GM12878 (cell line): Measurements from ENCODE around the gene NRXN3. TPM values are rescaled to one million over a fixed set of nuclear protein-coding genes. Genes with fewer than 3 reads are reported as not detected.

Experiments used
- ATAC-seq: fragments of 200-7000 bp; cut with Tn5 transposase; 3 replicates; pipeline ENCODE4 v1.9.1; 2020; ENCODE audit warnings: mild to moderate bottlenecking, moderate library complexity
- BruUV-seq: library from RNA; stranded (reverse); fragments of 400-500 nt; replicated peaks from 2 replicates; lab custom pipeline; 2021; lab: Mats Ljungman, UMichigan
- CTCF ChIA-PET: fragments of 300-600 bp; sonication (Branson Sonifier 250); formaldehyde crosslinking; extraction: SDS; loops from one replicate; lab custom pipeline; 2021; ENCODE audit warnings: inconsistent platforms; lab: Yijun Ruan, JAX
- POLR2A ChIA-PET: fragments of 350-600 bp; formaldehyde crosslinking; extraction: SDS; loops from one replicate; lab custom pipeline; 2021; ENCODE audit warnings: inconsistent platforms; lab: Charles Lee
- RAD21 ChIA-PET: fragments of 300-600 bp; sonication (Branson Sonifier 250); formaldehyde crosslinking; loops from one replicate; lab custom pipeline; 2023; ENCODE audit warnings: antibody characterized with exemption; ENCODE audit not compliant: unreplicated experiment; lab: Charles Lee
- SMC1A ChIA-PET: fragments of 300-600 bp; sonication (Branson Sonifier 250); formaldehyde crosslinking; loops from one replicate; lab custom pipeline; 2023; ENCODE audit not compliant: unreplicated experiment, uncharacterized antibody; lab: Charles Lee
- DNase-seq: peaks from one replicate; pipeline ENCODE4 v3.0.0-alpha.2; 2011; ENCODE audit warnings: low read depth, low spot score
- FAIRE-seq: peaks from 3 replicates; lab custom pipeline; 2011; peaks lifted over from hg19 to GRCh38; lab: Jason Lieb, UNC
- H2AFZ ChIP-seq: 2 replicates; pipeline ENCODE4 v1.6.0; 2011; ENCODE audit warnings: low read depth, low read length, control low read depth; ENCODE audit not compliant: control insufficient read depth
- H3K27ac ChIP-seq: 2 replicates; pipeline ENCODE4 v1.5.1; 2011; ENCODE audit warnings: control low read depth; ENCODE audit not compliant: control insufficient read depth, insufficient read depth
- H3K27me3 ChIP-seq, 2 experiments: replicated peaks in 1 of 2; 2 replicates each; pipeline versions ENCODE4 v1.6.0 to v1.6.1; 2011; ENCODE audit warnings: low read length in 1 of 2; ENCODE audit not compliant: control insufficient read depth in 2 of 2, insufficient read depth in 2 of 2
- H3K36me3 ChIP-seq, 2 experiments: 2 replicates each; pipeline ENCODE4 v1.5.1; 2011; ENCODE audit warnings: low read length in 1 of 2; ENCODE audit not compliant: control insufficient read depth in 2 of 2, insufficient read depth in 2 of 2
- H3K4me1 ChIP-seq: 2 replicates; pipeline ENCODE4 v1.6.1; 2011; ENCODE audit warnings: mild to moderate bottlenecking, low read length, moderate library complexity, mixed read lengths; ENCODE audit not compliant: control insufficient read depth, insufficient read depth
- H3K4me2 ChIP-seq: 2 replicates; pipeline ENCODE4 v1.6.0; 2011; ENCODE audit warnings: control low read depth; ENCODE audit not compliant: control insufficient read depth, insufficient read depth
- H3K4me3 ChIP-seq: fragments of 200-600 bp; sonication (generic); 2 replicates; pipeline ENCODE4 v1.5.1; 2016
- H3K79me2 ChIP-seq: 2 replicates; pipeline ENCODE4 v1.6.0; 2011; ENCODE audit warnings: low read length; ENCODE audit not compliant: control insufficient read depth, insufficient read depth
- H3K9ac ChIP-seq: 2 replicates; pipeline ENCODE4 v1.8.0; 2011; ENCODE audit warnings: low read length, control low read depth, mixed read lengths; ENCODE audit not compliant: control insufficient read depth, insufficient read depth
- H3K9me3 ChIP-seq: replicated peaks from 3 replicates; pipeline ENCODE4 v1.5.1; 2011; ENCODE audit warnings: mild to moderate bottlenecking, low read length; ENCODE audit not compliant: control insufficient read depth, insufficient read depth
- H4K20me1 ChIP-seq: 2 replicates; pipeline ENCODE4 v1.6.0; 2011; ENCODE audit not compliant: control insufficient read depth, insufficient read depth
- BHLHE40 ChIP-seq, 2 experiments: fragments of 450-650 bp in 1 of 2; IDR thresholded peaks; 2 replicates each; pipeline ENCODE4 v1.6.1; 2011 to 2017; ENCODE audit warnings: low read depth in 2 of 2, borderline replicate concordance in 1 of 2, improper control_type of control experiment in 1 of 2, low read length in 1 of 2, mild to moderate bottlenecking in 1 of 2
- CREB1 ChIP-seq: IDR thresholded peaks from 2 replicates; pipeline ENCODE4 v1.6.1; 2012; ENCODE audit warnings: low read depth, mild to moderate bottlenecking, inconsistent platforms
- ETV6 ChIP-seq, 2 experiments: fragments of 450-650 bp in 1 of 2; IDR thresholded peaks in 1 of 2; conservative IDR thresholded peaks in 1 of 2; 2 replicates each; pipeline ENCODE4 v1.6.1; 2014; ENCODE audit warnings: antibody characterized with exemption in 1 of 2, borderline replicate concordance in 1 of 2, low read depth in 1 of 2, mild to moderate bottlenecking in 1 of 2, moderate library complexity in 1 of 2
- HDGF ChIP-seq: fragments of 450-650 bp; IDR thresholded peaks from 2 replicates; pipeline ENCODE4 v1.6.1; 2016; ENCODE audit warnings: antibody characterized with exemption
- JUNB ChIP-seq: IDR thresholded peaks from 2 replicates; pipeline ENCODE4 v1.6.1; 2016; ENCODE audit warnings: antibody characterized with exemption, mild to moderate bottlenecking
- PBX3 ChIP-seq: IDR thresholded peaks from 2 replicates; pipeline ENCODE4 v1.6.1; 2011; ENCODE audit warnings: mild to moderate bottlenecking, low read depth, low read length, moderate library complexity; ENCODE audit not compliant: insufficient replicate concordance
- RELA ChIP-seq: fragments of 450-650 bp; IDR thresholded peaks from 2 replicates; pipeline ENCODE4 v1.8.0; 2014; ENCODE audit warnings: borderline replicate concordance; ENCODE audit not compliant: partially characterized antibody
- SIX5 ChIP-seq: IDR thresholded peaks from 2 replicates; pipeline ENCODE4 v1.6.1; 2011; ENCODE audit warnings: mild to moderate bottlenecking, low read depth, low read length, moderate library complexity; ENCODE audit not compliant: severe bottlenecking
- SMC3 ChIP-seq: IDR thresholded peaks from 2 replicates; pipeline ENCODE4 v1.6.1; 2011; ENCODE audit warnings: low read length, improper control_type of control experiment, borderline replicate concordance
- ZNF24 ChIP-seq: fragments of 450-650 bp; IDR thresholded peaks from 2 replicates; pipeline ENCODE4 v1.6.1; 2017; ENCODE audit warnings: antibody characterized with exemption, mild to moderate bottlenecking
- WGBS: methylation state at CpG from one replicate; pipeline ENCODE4 v1.1.6; 2016; ENCODE audit warnings: low lambda C conversion rate; ENCODE audit not compliant: insufficient replicate concordance, insufficient coverage; ENCODE audit errors: missing lambda C conversion rate; 5-methylcytosine and 5-hydroxymethylcytosine counted together
- in situ Hi-C: fragments of 300-500 bp; cut with MboI; formaldehyde crosslinking; loops from 9 replicates; pipeline ENCODE4 v1.14.3; 2018; ENCODE audit warnings: mixed read lengths
- intact Hi-C: fragments of 100-400 bp; cut with micrococcal nuclease; formaldehyde crosslinking; loops from one replicate; pipeline ENCODE4 v1.14.2; 2022; ENCODE audit not compliant: unreplicated experiment
- polyA plus RNA-seq, 11 experiments: library from polyadenylated mRNA; depleted of rRNA in 4 of 11; unstranded in 6 of 11; stranded (reverse) in 5 of 11; fragments of >200 nt; fragmentation: Nextera tagmentation in 4 of 11; fragmentation: Illumina TruSeq in 1 of 11; extraction: Ambion mirVana in 4 of 11; extraction: Trizol in 1 of 11; gene quantifications; 1 replicate in 1 of 11; 2 replicates in 10 of 11; pipeline versions ENCODE4 v1.2.1 to v1.2.3, GENCODE V29; 2011 to 2016; ENCODE audit warnings: inconsistent platforms in 2 of 11, missing spikeins in 2 of 11, low read depth in 1 of 11
- total RNA-seq, 4 experiments: library from RNA; depleted of rRNA in 3 of 4; stranded (reverse); fragments of >200 nt in 3 of 4; fragmentation: Illumina TruSeq in 1 of 4; extraction: Trizol in 1 of 4; gene quantifications; 2 replicates each; pipeline versions ENCODE4 v1.2.1 to v1.2.3, GENCODE V29; 2013 to 2021
- TF ChIP-seq, protein P1 (sequence below): fragments of 150-350 bp; IDR thresholded peaks from 2 replicates; pipeline ENCODE4 v1.6.1; 2014; ENCODE audit warnings: mild to moderate bottlenecking, low read depth, low read length

Gene NRXN3
- total and polyA plus RNA-seq, 10 of the 15 experiments (the other 5 are each of a cell fraction or from before 2014, with no cell fraction given) = 0.52 to 3.3 (median 1.4) TPM

DNA sequence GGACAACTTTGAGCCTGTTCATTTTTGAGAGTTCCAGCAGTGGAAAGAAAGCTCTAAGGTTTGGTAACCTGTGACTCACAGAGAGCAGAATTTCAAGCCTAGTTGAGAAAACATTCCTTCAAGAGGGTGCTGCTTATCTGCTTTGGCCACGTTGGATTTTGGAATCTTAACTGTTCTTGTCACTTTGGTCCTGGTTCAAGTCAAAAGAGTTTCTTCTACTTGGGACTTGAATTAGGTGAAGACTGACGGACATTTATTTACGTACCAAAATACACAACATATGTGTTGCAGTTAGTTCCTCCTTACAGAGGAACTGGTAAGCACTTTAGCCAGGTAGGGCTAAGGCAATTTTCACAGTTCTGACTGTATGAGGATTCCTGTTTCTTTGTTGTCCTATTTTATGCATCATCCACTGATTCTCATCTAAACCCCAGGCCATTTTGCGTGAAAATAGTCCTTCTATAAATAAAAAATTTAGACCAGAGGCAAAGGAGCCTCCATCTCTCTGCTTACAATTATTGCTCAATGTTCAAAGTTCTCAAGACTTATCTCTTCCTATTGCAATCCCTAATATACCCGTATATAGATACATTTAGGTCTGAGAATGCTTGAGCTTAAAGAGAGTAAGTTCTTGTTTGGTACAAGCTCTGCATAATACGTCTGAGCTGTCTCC is 1460.3 kb downstream of the NRXN3 start:
- 14% methylated on average over 6 of the region's 6 CpGs for WGBS
- ChIA-PET CTCF (interaction anchor here (0.9 kb wide), 1 partner anchor 16 kb away, joined by 3 read pairs; no protein-coding TSS in a partner anchor), SMC1A (interaction anchor here (0.5 kb wide), 1 partner anchor 371 kb away, joined by 4 read pairs; no protein-coding TSS in a partner anchor), POLR2A (no interaction called here), RAD21 (no interaction called here)
- TF ChIP-seq RELA = no peak
- TF ChIP-seq, protein P1, sequence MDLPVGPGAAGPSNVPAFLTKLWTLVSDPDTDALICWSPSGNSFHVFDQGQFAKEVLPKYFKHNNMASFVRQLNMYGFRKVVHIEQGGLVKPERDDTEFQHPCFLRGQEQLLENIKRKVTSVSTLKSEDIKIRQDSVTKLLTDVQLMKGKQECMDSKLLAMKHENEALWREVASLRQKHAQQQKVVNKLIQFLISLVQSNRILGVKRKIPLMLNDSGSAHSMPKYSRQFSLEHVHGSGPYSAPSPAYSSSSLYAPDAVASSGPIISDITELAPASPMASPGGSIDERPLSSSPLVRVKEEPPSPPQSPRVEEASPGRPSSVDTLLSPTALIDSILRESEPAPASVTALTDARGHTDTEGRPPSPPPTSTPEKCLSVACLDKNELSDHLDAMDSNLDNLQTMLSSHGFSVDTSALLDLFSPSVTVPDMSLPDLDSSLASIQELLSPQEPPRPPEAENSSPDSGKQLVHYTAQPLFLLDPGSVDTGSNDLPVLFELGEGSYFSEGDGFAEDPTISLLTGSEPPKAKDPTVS = no peak
- TF ChIP-seq BHLHE40 (IDR thresholded peaks at IDR 0.05; ENCODE audit: borderline replicate concordance in 1 of 2, low read depth in 2 of 2, low read length in 1 of 2) = no peak
- no peak for TF ChIP-seq SMC3
- no peak for TF ChIP-seq CREB1
- TF ChIP-seq JUNB = no peak
- no peak for TF ChIP-seq SIX5
- TF ChIP-seq HDGF = no peak
- TF ChIP-seq PBX3 = no peak
- no peak for TF ChIP-seq ETV6 (conservative IDR thresholded peaks at IDR 0.05 in 1 of 2, IDR thresholded peaks at IDR 0.05 in 1 of 2; ENCODE audit: borderline replicate concordance in 1 of 2, low read depth in 1 of 2)
- no peak for TF ChIP-seq ZNF24
- H2AFZ ChIP-seq = no peak overlapping the region
- no peaks in the 10 kb centered on the region for H3K36me3 ChIP-seq
- no peak for DNase-seq
- no peaks in the 10 kb centered on the region; the same call in 2 of the 3 replicates for H3K9me3 ChIP-seq
- H4K20me1 ChIP-seq = no peaks in the 10 kb centered on the region
- no peaks in the 10 kb centered on the region for H3K27me3 ChIP-seq
- intact Hi-C loops (no loop called here), in situ Hi-C loops (no loop called here)
- H3K27ac ChIP-seq = no peak overlapping the region
- no peak overlapping the region for H3K9ac ChIP-seq
- ATAC-seq = no peak
- H3K79me2 ChIP-seq = no peaks in the 10 kb centered on the region
- no peak for FAIRE-seq
- no peak overlapping the region for H3K4me3 ChIP-seq
- BruUV-seq = no TSS peak
- H3K4me1 ChIP-seq = no peaks in the 10 kb centered on the region
- H3K4me2 ChIP-seq = no peak overlapping the region
